Endothelial cell of umbilical vein (primary cell): ENCODE measurements around the gene SOX5.

Experiments used
- CTCF ChIP-seq, 2 donors: IDR thresholded peaks; 1 replicate in 1 of 2; 2 replicates in 1 of 2; pipeline ENCODE4 v1.5.1; 2011; ENCODE audit warnings: low read length in 2 of 2, mild to moderate bottlenecking in 2 of 2, moderate library complexity in 2 of 2, control low read depth in 1 of 2, inconsistent platforms in 1 of 2, low read depth in 1 of 2; ENCODE audit not compliant: insufficient read depth in 1 of 2; ENCODE audit errors: extremely low read depth in 1 of 2
- EZH2 ChIP-seq: IDR thresholded peaks from 2 replicates; pipeline ENCODE4 v1.6.1; 2012; ENCODE audit warnings: borderline replicate concordance, low read depth, mild to moderate bottlenecking, moderate library complexity, low read length, inconsistent platforms; ENCODE audit not compliant: severe bottlenecking
- FOS ChIP-seq: IDR thresholded peaks from 2 replicates; pipeline ENCODE4 v1.6.1; 2011; ENCODE audit warnings: mild to moderate bottlenecking, low read length, moderate library complexity, borderline replicate concordance; ENCODE audit not compliant: insufficient read depth
- MAX ChIP-seq: IDR thresholded peaks from 2 replicates; pipeline ENCODE4 v1.6.1; 2011; ENCODE audit not compliant: insufficient read depth, insufficient read length
- MYC ChIP-seq: IDR thresholded peaks from one replicate; pipeline ENCODE4 v1.6.1; 2011; ENCODE audit warnings: mild to moderate bottlenecking, low read depth, low read length
- POLR2A ChIP-seq: IDR thresholded peaks from 2 replicates; pipeline ENCODE4 v1.6.1; 2012; ENCODE audit warnings: low read depth, mild to moderate bottlenecking, control low read depth, low read length

GRCh38 chr12:23763724-23764123 lies 185.7 kb downstream of the SOX5 start:
- TF ChIP-seq POLR2A = no peak
- no peak for TF ChIP-seq CTCF (IDR thresholded peaks at IDR 0.05; ENCODE audit: extremely low read depth in 1 of 2, insufficient read depth in 1 of 2, low read depth in 1 of 2, low read length in 2 of 2)
- no peak for TF ChIP-seq FOS
- no peak for TF ChIP-seq EZH2
- no peak for TF ChIP-seq MAX
- TF ChIP-seq MYC = no peak
